ENCODE data around the gene ORAI1.
"Not testable (repeated sequence)": the region's sequence is repeated elsewhere in the genome, so short reads cannot be mapped to it uniquely, and the experiment has no call there.

The ORAI1 gene

DNA sequence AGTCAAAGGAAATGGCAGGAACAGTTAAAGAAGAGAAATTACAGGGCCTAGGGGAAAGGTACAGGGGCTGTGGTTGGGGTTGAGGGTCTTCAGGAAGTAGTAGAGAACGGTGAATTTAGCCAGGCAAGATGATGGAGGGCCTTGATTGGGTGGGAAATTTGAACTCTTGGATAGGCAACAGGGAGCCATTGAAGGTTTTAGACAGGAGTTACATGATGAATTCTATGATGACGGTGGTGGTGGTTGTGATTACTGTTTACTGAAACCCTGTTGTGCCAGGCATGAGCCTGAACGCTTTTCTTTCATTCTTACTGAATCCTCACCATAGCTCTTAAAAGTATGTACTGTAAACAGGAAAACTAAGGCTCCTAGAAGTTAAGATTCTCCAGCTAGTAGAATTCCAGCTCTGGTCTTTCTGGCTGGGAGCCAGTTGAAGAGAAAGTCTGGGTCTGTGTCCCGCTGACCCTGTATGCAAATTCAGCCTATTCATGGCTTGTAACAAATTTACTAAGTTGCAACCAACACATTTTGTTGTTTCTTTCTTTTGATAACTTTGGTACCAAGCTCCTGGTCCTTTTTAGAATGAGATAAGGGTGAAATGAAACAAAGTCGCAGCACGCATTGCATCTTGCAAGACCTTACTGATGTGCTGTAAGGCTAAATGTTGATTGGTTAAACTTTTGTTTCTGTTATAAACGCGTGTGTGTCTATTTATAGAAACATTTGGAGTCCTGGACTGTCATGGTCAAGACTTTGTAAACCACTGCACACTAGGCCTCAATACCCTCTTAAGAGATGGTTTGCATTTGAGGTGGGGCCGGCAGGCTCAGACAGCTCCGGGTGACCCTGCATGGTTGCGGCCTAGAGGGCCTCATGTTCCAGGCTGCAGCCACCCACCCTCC, 6.0 kb downstream of the ORAI1 start:
- no peak for DNase-seq

DNA sequence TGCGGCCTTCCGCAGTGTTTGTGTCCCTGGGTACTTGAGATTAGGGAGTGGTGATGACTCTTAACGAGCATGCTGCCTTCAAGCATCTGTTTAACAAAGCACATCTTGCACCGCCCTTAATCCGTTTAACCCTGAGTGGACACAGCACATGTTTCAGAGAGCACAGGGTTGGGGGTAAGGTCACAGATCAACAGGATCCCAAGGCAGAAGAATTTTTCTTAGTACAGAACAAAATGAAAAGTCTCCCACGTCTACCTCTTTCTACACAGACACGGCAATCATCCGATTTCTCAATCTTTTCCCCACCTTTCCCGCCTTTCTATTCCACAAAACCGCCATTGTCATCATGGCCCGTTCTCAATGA, 7.5 kb downstream of the ORAI1 start:
- H3K36me3 ChIP-seq; H3K4me3 ChIP-seq; H3K27ac ChIP-seq; DNase-seq; intact Hi-C loops (cut with DNase I; ENCODE audit: low total_unique reads); H3K4me1 ChIP-seq; H3K27me3 ChIP-seq; H3K9me3 ChIP-seq: not testable (repeated sequence)

More for the DNA sequence above, 6.0 kb downstream of the ORAI1 start:
- TF ChIP-seq, protein P1, sequence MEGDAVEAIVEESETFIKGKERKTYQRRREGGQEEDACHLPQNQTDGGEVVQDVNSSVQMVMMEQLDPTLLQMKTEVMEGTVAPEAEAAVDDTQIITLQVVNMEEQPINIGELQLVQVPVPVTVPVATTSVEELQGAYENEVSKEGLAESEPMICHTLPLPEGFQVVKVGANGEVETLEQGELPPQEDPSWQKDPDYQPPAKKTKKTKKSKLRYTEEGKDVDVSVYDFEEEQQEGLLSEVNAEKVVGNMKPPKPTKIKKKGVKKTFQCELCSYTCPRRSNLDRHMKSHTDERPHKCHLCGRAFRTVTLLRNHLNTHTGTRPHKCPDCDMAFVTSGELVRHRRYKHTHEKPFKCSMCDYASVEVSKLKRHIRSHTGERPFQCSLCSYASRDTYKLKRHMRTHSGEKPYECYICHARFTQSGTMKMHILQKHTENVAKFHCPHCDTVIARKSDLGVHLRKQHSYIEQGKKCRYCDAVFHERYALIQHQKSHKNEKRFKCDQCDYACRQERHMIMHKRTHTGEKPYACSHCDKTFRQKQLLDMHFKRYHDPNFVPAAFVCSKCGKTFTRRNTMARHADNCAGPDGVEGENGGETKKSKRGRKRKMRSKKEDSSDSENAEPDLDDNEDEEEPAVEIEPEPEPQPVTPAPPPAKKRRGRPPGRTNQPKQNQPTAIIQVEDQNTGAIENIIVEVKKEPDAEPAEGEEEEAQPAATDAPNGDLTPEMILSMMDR (IDR thresholded peaks at IDR 0.05): no peak
- no peak overlapping the region for H3K4me3 ChIP-seq
- intact Hi-C loops (cut with DNase I; ENCODE audit: low total_unique reads): no loop called here
- H3K27ac ChIP-seq: no peak overlapping the region
- H3K9me3 ChIP-seq: no peaks in the 10 kb centered on the region
- H3K4me1 ChIP-seq: peaks cover 0 to 13% (median 3%) of the 10 kb centered on the region in 4 donors
- peaks cover 0 to 3% (median 0%) of the 10 kb centered on the region in 3 donors for H3K36me3 ChIP-seq
- H3K27me3 ChIP-seq: no peaks in the 10 kb centered on the region

DNA sequence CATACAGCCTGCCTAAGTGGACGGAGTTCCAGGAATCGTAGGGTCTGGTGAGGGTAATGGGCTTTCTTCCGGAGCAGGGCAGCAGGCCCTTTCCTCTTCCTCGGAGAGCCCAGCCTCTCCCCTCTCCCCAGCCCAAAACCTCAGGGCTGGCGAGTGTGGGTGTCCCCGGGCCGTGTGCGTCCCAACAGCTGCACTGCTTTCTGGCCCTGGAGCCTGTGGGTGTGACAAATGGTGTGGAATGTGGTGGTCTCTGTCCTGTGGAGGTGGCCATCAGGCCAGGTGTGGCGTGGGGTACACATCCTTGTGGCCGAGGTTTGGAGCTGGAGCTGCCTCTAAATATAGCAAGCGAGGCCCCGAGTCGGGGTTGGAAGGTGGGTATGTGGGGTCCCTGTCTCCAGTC, 8.5 kb downstream of the ORAI1 start:
- TF ChIP-seq, protein P1 (IDR thresholded peaks at IDR 0.05): no peak
- DNase-seq: no peak

DNA sequence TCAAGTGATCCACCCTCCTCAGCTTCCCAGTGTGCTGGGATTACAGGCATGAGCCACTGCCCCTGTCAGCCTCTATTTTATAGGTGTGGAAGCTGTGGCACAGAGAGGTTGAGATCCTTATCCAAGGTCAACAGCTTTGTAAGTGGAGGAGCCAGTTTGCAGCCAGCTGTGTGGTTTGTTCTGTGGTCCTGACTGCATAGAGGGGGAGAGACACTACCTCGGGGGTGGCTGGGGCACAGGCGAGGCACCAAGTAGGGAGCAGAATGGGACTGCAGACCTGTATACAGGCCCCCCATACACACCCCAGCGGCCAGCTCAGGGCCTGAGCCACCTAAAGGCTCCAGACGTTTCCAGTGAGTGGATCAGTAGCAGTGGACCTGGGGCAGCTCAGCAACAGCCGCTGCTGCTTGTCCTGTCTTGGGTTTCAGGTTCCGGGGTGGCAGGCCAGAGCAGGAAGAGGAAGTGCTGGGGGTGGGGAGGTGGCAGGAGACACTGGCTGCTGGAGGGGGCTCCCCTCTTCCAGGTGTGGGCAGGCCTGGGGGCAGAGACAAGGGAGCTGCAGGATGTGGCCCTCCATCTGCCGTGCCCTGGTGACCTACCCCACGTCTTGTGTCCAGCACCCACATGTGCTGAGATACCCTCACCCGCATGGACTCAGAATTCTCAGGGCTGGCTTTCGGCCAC, 11.0 kb downstream of the ORAI1 start:
- H3K27me3 ChIP-seq: no peaks in the 10 kb centered on the region
- TF ChIP-seq, protein P1 (IDR thresholded peaks at IDR 0.05): no peak
- intact Hi-C loops (cut with DNase I; ENCODE audit: low total_unique reads): no loop called here
- no peaks in the 10 kb centered on the region for H3K9me3 ChIP-seq
- peaks cover 0 to 15% (median 13%) of the 10 kb centered on the region in 3 donors for H3K36me3 ChIP-seq
- peak in 1 of 2 donors; percentile 26 for DNase-seq
- no peaks in the 10 kb centered on the region for H3K4me1 ChIP-seq
- H3K4me3 ChIP-seq: no peak overlapping the region
- H3K27ac ChIP-seq: no peak overlapping the region

More for the DNA sequence above, 8.5 kb downstream of the ORAI1 start:
- no peaks in the 10 kb centered on the region for H3K9me3 ChIP-seq
- intact Hi-C loops (cut with DNase I; ENCODE audit: low total_unique reads): no loop called here
- no peak overlapping the region for H3K4me3 ChIP-seq
- H3K27ac ChIP-seq: no peak overlapping the region
- H3K27me3 ChIP-seq: no peaks in the 10 kb centered on the region
- no peaks in the 10 kb centered on the region for H3K4me1 ChIP-seq
- peaks cover 0 to 3% (median 0%) of the 10 kb centered on the region in 3 donors for H3K36me3 ChIP-seq

DNA sequence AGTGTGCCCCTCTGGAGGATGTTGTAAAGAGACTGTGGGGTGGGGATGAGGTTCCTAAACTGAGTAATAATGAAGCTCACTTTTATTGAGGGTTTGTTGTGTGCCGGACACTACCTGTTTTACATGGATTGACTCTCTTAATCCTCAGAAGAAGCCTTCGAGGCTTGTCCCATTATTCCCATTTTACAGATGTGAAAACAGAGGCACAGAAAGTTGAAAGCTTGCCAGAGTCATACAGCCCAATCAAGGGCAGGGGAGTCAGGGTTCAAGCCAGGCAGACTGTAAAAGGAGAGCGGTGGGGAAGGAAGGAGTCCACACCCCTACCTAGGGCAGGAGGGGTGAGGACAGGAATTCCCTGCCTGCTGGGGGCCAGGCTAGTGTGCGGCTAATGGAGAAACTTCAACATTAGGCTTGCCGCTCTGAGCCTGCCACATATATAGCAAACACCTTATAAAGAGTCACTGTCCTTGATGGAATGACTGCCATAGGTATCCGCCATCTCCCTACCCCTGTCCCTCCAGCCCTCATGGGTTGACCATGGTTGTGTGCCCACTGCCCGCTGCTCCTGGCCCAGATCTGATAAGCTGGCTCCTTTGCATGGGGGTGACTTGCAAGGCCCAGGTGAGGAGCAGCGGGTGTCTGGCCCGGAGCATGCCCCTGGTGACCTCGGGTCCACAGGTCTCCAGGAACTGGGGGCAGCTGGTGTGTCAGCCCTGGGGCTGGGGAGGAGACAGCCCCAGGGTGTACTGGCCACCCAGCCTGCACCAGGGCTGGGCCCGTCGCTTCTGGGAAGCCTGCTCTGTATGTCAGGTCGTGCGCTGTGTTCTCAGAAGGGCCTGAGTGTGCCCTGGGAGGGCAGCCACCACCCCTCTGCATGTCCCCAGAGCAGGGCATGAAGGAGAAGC, 12.2 kb downstream of the ORAI1 start:
- no peaks in the 10 kb centered on the region for H3K4me1 ChIP-seq
- no peak overlapping the region for H3K27ac ChIP-seq

More for the DNA sequence above, 12.2 kb downstream of the ORAI1 start:
- intact Hi-C loops (cut with DNase I; ENCODE audit: low total_unique reads): no loop called here
- TF ChIP-seq, protein P1 (IDR thresholded peaks at IDR 0.05): no peak
- DNase-seq: no peak
- no peaks in the 10 kb centered on the region for H3K27me3 ChIP-seq
- H3K9me3 ChIP-seq: no peaks in the 10 kb centered on the region
- peaks cover 0 to 15% (median 13%) of the 10 kb centered on the region in 3 donors for H3K36me3 ChIP-seq
- no peak overlapping the region for H3K4me3 ChIP-seq

Measured in tibial artery (tissue), 4 donors.